IMR-90 (cell line): ENCODE results near the gene BACE1. TPM values are rescaled to one million over a fixed set of nuclear protein-coding genes. Genes with fewer than 3 reads are reported as not detected.

Source experiments
- ATAC-seq: fragments of 200-7000 bp; cut with Tn5 transposase; 2 replicates; pipeline ENCODE4 v1.9.1; 2020; ENCODE audit warnings: low read depth, mild to moderate bottlenecking, moderate library complexity
- Bru-seq: library from RNA; stranded (reverse); fragments of 400-500 nt; gene quantifications from one replicate; lab custom pipeline; 2021; lab: Mats Ljungman, UMichigan
- BruChase-seq, 2 experiments: library from RNA; stranded (reverse); fragments of 400-500 nt; gene quantifications; one replicate each; lab custom pipeline; 2021; lab: Mats Ljungman, UMichigan
- BruUV-seq: library from RNA; stranded (reverse); fragments of 400-500 nt; replicated peaks from 2 replicates; lab custom pipeline; 2021; lab: Mats Ljungman, UMichigan
- CTCF ChIA-PET: fragments of 300-600 bp; formaldehyde crosslinking; extraction: SDS; loops from one replicate; lab custom pipeline; 2021; ENCODE audit warnings: antibody characterized with exemption; lab: Yijun Ruan, JAX
- POLR2A ChIA-PET: fragments of 300-600 bp; sonication (Branson Sonifier 250); formaldehyde crosslinking; loops from one replicate; lab custom pipeline; 2022; ENCODE audit warnings: antibody characterized with exemption; ENCODE audit not compliant: unreplicated experiment; lab: Charles Lee
- DNase-seq: peaks from one replicate; pipeline ENCODE4 v3.0.0; 2013
- H2AFZ ChIP-seq: replicated peaks from 2 replicates; pipeline ENCODE3; 2013; ENCODE audit warnings: low read length, mild to moderate bottlenecking; ENCODE audit not compliant: poor library complexity
- H2AK5ac ChIP-seq: 2 replicates; pipeline ENCODE4 v1.6.1; 2013; ENCODE audit warnings: low read depth, low read length, inconsistent platforms
- H2AK9ac ChIP-seq: replicated peaks from 2 replicates; pipeline ENCODE3; 2013; ENCODE audit warnings: mild to moderate bottlenecking, low read depth, low read length, moderate library complexity; ENCODE audit not compliant: poor library complexity
- H2BK120ac ChIP-seq: 2 replicates; pipeline ENCODE4 v1.6.1; 2013; ENCODE audit warnings: low read depth, low read length, inconsistent platforms
- H2BK15ac ChIP-seq: 3 replicates; pipeline ENCODE4 v1.6.1; 2013; ENCODE audit warnings: low read depth, low read length, inconsistent platforms
- H2BK20ac ChIP-seq: 2 replicates; pipeline ENCODE4 v1.6.1; 2013; ENCODE audit warnings: low read depth, mild to moderate bottlenecking, inconsistent platforms, low read length, moderate library complexity
- H2BK5ac ChIP-seq: 2 replicates; pipeline ENCODE4 v1.6.1; 2013; ENCODE audit warnings: mild to moderate bottlenecking, low read depth, low read length, inconsistent platforms; ENCODE audit not compliant: poor library complexity, severe bottlenecking
- H3K14ac ChIP-seq: replicated peaks from 2 replicates; pipeline ENCODE4 v1.6.1; 2013; ENCODE audit warnings: low read depth, low read length, inconsistent platforms
- H3K18ac ChIP-seq: 2 replicates; pipeline ENCODE4 v1.6.1; 2013; ENCODE audit warnings: low read depth, low read length, control low read depth
- H3K23ac ChIP-seq: 2 replicates; pipeline ENCODE4 v1.6.1; 2013; ENCODE audit warnings: low read depth, low read length, inconsistent platforms
- H3K27ac ChIP-seq: 2 replicates; pipeline ENCODE4 v1.5.1; 2013; ENCODE audit warnings: mild to moderate bottlenecking, control low read depth, low read length; ENCODE audit not compliant: insufficient read depth
- H3K27me3 ChIP-seq: 2 replicates; pipeline ENCODE4 v1.6.1; 2013; ENCODE audit warnings: low read length; ENCODE audit not compliant: control insufficient read depth, insufficient read depth
- H3K36me3 ChIP-seq: 2 replicates; pipeline ENCODE4 v1.6.1; 2013; ENCODE audit warnings: low read length, mixed read lengths; ENCODE audit not compliant: control insufficient read depth, insufficient read depth
- H3K4ac ChIP-seq: 2 replicates; pipeline ENCODE4 v1.6.1; 2013; ENCODE audit warnings: low read depth, low read length, inconsistent platforms
- H3K4me1 ChIP-seq: 2 replicates; pipeline ENCODE4 v1.6.1; 2013; ENCODE audit warnings: low read length, mixed read lengths; ENCODE audit not compliant: control insufficient read depth, insufficient read depth
- H3K4me2 ChIP-seq: 2 replicates; pipeline ENCODE4 v1.6.1; 2013; ENCODE audit warnings: low read depth, mild to moderate bottlenecking, control low read depth, low read length, moderate library complexity
- H3K4me3 ChIP-seq: 2 replicates; pipeline ENCODE4 v1.5.1; 2013; ENCODE audit warnings: low read depth, mild to moderate bottlenecking, control low read depth, low read length, moderate library complexity; ENCODE audit not compliant: insufficient read depth
- H3K56ac ChIP-seq: 2 replicates; pipeline ENCODE4 v1.6.1; 2013; ENCODE audit warnings: low read length, inconsistent platforms; ENCODE audit not compliant: insufficient read depth; ENCODE audit errors: extremely low read depth
- H3K79me1 ChIP-seq, 2 experiments: 2 replicates each; pipeline ENCODE4 v1.6.1; 2013; ENCODE audit warnings: low read length in 2 of 2, inconsistent platforms in 1 of 2, low read depth in 1 of 2
- H3K9ac ChIP-seq: 2 replicates; pipeline ENCODE4 v1.6.1; 2013; ENCODE audit warnings: low read depth, low read length, control low read depth
- H3K9me1 ChIP-seq: 2 replicates; pipeline ENCODE4 v1.6.1; 2013; ENCODE audit warnings: low read length, inconsistent platforms; ENCODE audit not compliant: insufficient read depth
- H3K9me3 ChIP-seq: 2 replicates; pipeline ENCODE4 v1.6.1; 2013; ENCODE audit warnings: low read length; ENCODE audit not compliant: control insufficient read depth, insufficient read depth
- H4K20me1 ChIP-seq: 2 replicates; pipeline ENCODE4 v1.6.1; 2013; ENCODE audit warnings: low read length, inconsistent platforms; ENCODE audit not compliant: insufficient read depth
- H4K5ac ChIP-seq: 2 replicates; pipeline ENCODE4 v1.6.1; 2013; ENCODE audit warnings: mild to moderate bottlenecking, low read depth, low read length, control low read depth
- H4K8ac ChIP-seq, 2 experiments: 2 replicates each; pipeline ENCODE4 v1.6.1; 2013; ENCODE audit warnings: low read depth in 2 of 2, low read length in 2 of 2, control low read depth in 1 of 2, inconsistent platforms in 1 of 2
- H4K91ac ChIP-seq: 2 replicates; pipeline ENCODE4 v1.6.1; 2013; ENCODE audit warnings: low read depth, low read length, inconsistent platforms; ENCODE audit not compliant: insufficient read depth
- CEBPB ChIP-seq: IDR thresholded peaks from 2 replicates; pipeline ENCODE4 v1.6.1; 2012; ENCODE audit warnings: low read depth, low read length, improper control_type of control experiment
- CHD1 ChIP-seq: IDR thresholded peaks from 2 replicates; pipeline ENCODE4 v1.6.1; 2012; ENCODE audit warnings: low read depth, low read length, improper control_type of control experiment
- CTCF ChIP-seq: conservative IDR thresholded peaks from 2 replicates; pipeline ENCODE4 v1.5.1; 2012; ENCODE audit warnings: mild to moderate bottlenecking, low read depth, low read length, improper control_type of control experiment
- MAZ ChIP-seq: IDR thresholded peaks from 2 replicates; pipeline ENCODE4 v1.6.1; 2012; ENCODE audit warnings: low read depth, mild to moderate bottlenecking, low read length, improper control_type of control experiment, moderate library complexity, borderline replicate concordance
- MXI1 ChIP-seq: IDR thresholded peaks from 2 replicates; pipeline ENCODE4 v1.6.1; 2012; ENCODE audit warnings: low read depth, mild to moderate bottlenecking, low read length, moderate library complexity, borderline replicate concordance
- RAD21 ChIP-seq: IDR thresholded peaks from 2 replicates; pipeline ENCODE4 v1.6.1; 2012; ENCODE audit warnings: low read length, improper control_type of control experiment
- SMC3 ChIP-seq: fragments of 150-350 bp; IDR thresholded peaks from 2 replicates; pipeline ENCODE4 v1.6.1; 2016; ENCODE audit warnings: low read depth, mild to moderate bottlenecking, antibody characterized with exemption, low read length, moderate library complexity
- WGBS, 2 experiments: methylation state at CpG; one replicate each; pipeline versions ENCODE4 v1.1.5 to v1.1.7; 2013; ENCODE audit warnings: missing lambda C conversion rate in 2 of 2; ENCODE audit not compliant: insufficient read length in 1 of 2; ENCODE audit errors: extremely low coverage in 2 of 2; 5-methylcytosine and 5-hydroxymethylcytosine counted together
- dilution Hi-C: fragments of 300-500 bp; cut with HindIII; formaldehyde crosslinking; loops from one replicate; pipeline ENCODE4 v1.14.3; 2018; ENCODE audit warnings: low sequenced_read_pairs; ENCODE audit not compliant: unreplicated experiment
- in situ Hi-C: fragments of 300-500 bp; cut with MboI; formaldehyde crosslinking; loops from 3 replicates; pipeline ENCODE4 v1.14.3; 2019; ENCODE audit warnings: low sequenced_read_pairs, inconsistent platforms, mixed read lengths
- intact Hi-C: fragments of 100-400 bp; cut with micrococcal nuclease; formaldehyde crosslinking; loops from 2 replicates; pipeline ENCODE4 v1.10.0; 2022
- long read RNA-seq: library from polyadenylated mRNA; unstranded; transcript quantifications from one replicate; pipeline ENCODE4 v2.0.0, GENCODE V29; 2021; ENCODE audit not compliant: unreplicated experiment
- polyA plus RNA-seq, 3 experiments: library from polyadenylated mRNA; depleted of rRNA; stranded (reverse); fragments of >200 nt; gene quantifications; 2 replicates each; pipeline ENCODE4 v1.2.3, GENCODE V29; 2012; ENCODE audit warnings: low replicate concordance in 1 of 3
- total RNA-seq: library from RNA; depleted of rRNA; stranded (reverse); fragments of >200 nt; gene quantifications from 2 replicates; pipeline ENCODE4 v1.2.3, GENCODE V29; 2012; rRNA removed
- TF ChIP-seq, protein P1 (sequence below): fragments of 150-350 bp; IDR thresholded peaks from 2 replicates; pipeline ENCODE4 v1.6.1; 2017; ENCODE audit warnings: mild to moderate bottlenecking, antibody characterized with exemption, low read length, low read depth

BACE1 gene
- 27.6 and 29.2 TPM in 2 replicates for total RNA-seq
- 42.4 and 50.6 TPM in 2 replicates for polyA plus RNA-seq (2012; rRNA removed)
- polyA plus RNA-seq (2012; cell fraction: cytosol; rRNA removed) = 13.6 and 47.9 TPM in 2 replicates
- polyA plus RNA-seq (2012; cell fraction: nucleus; rRNA removed; ENCODE audit: low replicate concordance) = 50.1 and 67.0 TPM in 2 replicates
- Bru-seq, nascent RNA = percentile 78 among the genes with signal in this experiment
- BruChase-seq, experiment 1, labeled RNA remaining after a 6-hour chase = percentile 96 among the genes with signal in this experiment
- BruChase-seq, experiment 2, labeled RNA remaining after a 2-hour chase = percentile 92 among the genes with signal in this experiment
- long read RNA-seq, full-length matches to known transcripts = 97 of 136 reads
- long read RNA-seq, partial matches to known transcripts = 12 of 136 reads
- long read RNA-seq, other reads (novel, unspliced or antisense) = 27 of 136 reads

- Histone ChIP-seq H3K9ac (peak within 1 kb of the TSS; percentile 91), H2AK9ac (peak within 1 kb of the TSS; percentile 98), H3K4ac (peak within 1 kb of the TSS; percentile 81), H3K27ac (peak within 1 kb of the TSS; percentile 73), H3K14ac (peak within 1 kb of the TSS; percentile 64), H4K91ac (peak within 1 kb of the TSS; percentile 24), H4K8ac (peak within 1 kb of the TSS; percentile 81 to 88), H3K9me3 (no peaks in the 10 kb centered on the region), H2BK5ac (peak within 1 kb of the TSS; percentile 21), H3K4me3 (peak within 1 kb of the TSS; percentile 56), H3K9me1 (peaks cover 9% of the 10 kb centered on the region; the same call in 1 of the 2 replicates), H3K18ac (no peak within 1 kb of the TSS), H4K20me1 (peaks cover 12% of the 10 kb centered on the region), H3K79me1 (peaks cover 22 to 40% of the 10 kb centered on the region in 2 experiments), H2AFZ (peak within 1 kb of the TSS; percentile 91), H2BK20ac (0 out of 2 replicates have a peak within 1 kb of the TSS, but pooled peaks have one; percentile 31), H2BK15ac (0 out of 3 replicates have a peak within 1 kb of the TSS, but pooled peaks have one; percentile 49), H3K4me2 (peak within 1 kb of the TSS; percentile 99), H3K27me3 (no peaks in the 10 kb centered on the region), H3K56ac (peak within 1 kb of the TSS; percentile 60), H4K5ac (peak within 1 kb of the TSS; percentile 62), H3K4me1 (peaks cover 11% of the 10 kb centered on the region), H3K23ac (peak within 1 kb of the TSS; percentile 55), H3K36me3 (no peaks in the 10 kb centered on the region), H2AK5ac (peak within 1 kb of the TSS; percentile 87), H2BK120ac (peak within 1 kb of the TSS; percentile 48)
- dilution Hi-C loops (no loop called here), intact Hi-C loops (loop anchor here (1.0 kb wide), 2 partner anchors 77 to 84 kb away; partner anchors contain the start of genes PCSK7 and RNF214), in situ Hi-C loops (loop anchor here (5.0 kb wide), 1 partner anchor 79 kb away; no protein-coding TSS in a partner anchor)
- peak; percentile 80 for DNase-seq
- TF ChIP-seq SMC3 = peak; percentile 44
- TF ChIP-seq RAD21 = peak; percentile 61
- TF ChIP-seq MAZ = peak; percentile 18; the same call in 1 of the 2 replicates
- TF ChIP-seq CHD1 = no peak
- peak; percentile 58 for TF ChIP-seq CTCF
- TF ChIP-seq, protein P1, sequence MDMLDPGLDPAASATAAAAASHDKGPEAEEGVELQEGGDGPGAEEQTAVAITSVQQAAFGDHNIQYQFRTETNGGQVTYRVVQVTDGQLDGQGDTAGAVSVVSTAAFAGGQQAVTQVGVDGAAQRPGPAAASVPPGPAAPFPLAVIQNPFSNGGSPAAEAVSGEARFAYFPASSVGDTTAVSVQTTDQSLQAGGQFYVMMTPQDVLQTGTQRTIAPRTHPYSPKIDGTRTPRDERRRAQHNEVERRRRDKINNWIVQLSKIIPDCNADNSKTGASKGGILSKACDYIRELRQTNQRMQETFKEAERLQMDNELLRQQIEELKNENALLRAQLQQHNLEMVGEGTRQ = no peak
- TF ChIP-seq CEBPB = no peak
- peak; percentile 59; the same call in 1 of the 2 replicates for TF ChIP-seq MXI1
- peak; percentile 94 for ATAC-seq
- CTCF ChIA-PET = interaction anchor here (0.6 to 1.0 kb wide), 4 partner anchors 10 to 43 kb away, joined by 3 read pairs; partner anchors contain the start of gene CEP164
- BruUV-seq = no TSS peak
- POLR2A ChIA-PET = no interaction called here
- WGBS, 2 experiments = 0% methylated on average over 11 of the region's 29 CpGs; no CpG with 5 or more reads in 1 of the 2 experiments
Observed at GRCh38 chr11:117316197-117316961, at the start of gene BACE1. Gene BACE1, minus strand, starts transcription at chr11:117316256. Its CDS starts 461 bp downstream, at chr11:117315795.
